Aorta (tissue), 5 donors: ENCODE results near the gene HAGHL. TPM values are rescaled to one million over a fixed set of nuclear protein-coding genes. Genes with fewer than 3 reads are reported as not detected.
A peak's percentile ranks its signal among the peaks of the same experiment; 100 is the strongest.

Source experiments
- ATAC-seq: fragments of 200-7000 bp; cut with Tn5 transposase; one replicate; pipeline ENCODE4 v1.9.1; 2022; ENCODE audit warnings: moderate library complexity; ENCODE audit not compliant: low FRiP score
- DNase-seq, 2 donors: peaks; one replicate each; pipeline ENCODE4 v3.0.0-alpha.2; 2020
- H3K27ac ChIP-seq, 2 donors: one replicate each; pipeline ENCODE4 v1.5.1; 2013; ENCODE audit warnings: low read length in 2 of 2, mild to moderate bottlenecking in 2 of 2, moderate library complexity in 2 of 2, control low read depth in 1 of 2, inconsistent platforms in 1 of 2, low read depth in 1 of 2
- H3K27me3 ChIP-seq, 2 donors: one replicate each; pipeline ENCODE4 v1.6.1; 2013; ENCODE audit warnings: control low read depth in 1 of 2, low read length in 1 of 2, mild to moderate bottlenecking in 1 of 2, moderate library complexity in 1 of 2; ENCODE audit not compliant: insufficient read depth in 2 of 2, control insufficient read depth in 1 of 2
- H3K36me3 ChIP-seq, 2 donors: one replicate each; pipeline ENCODE4 v1.6.1; 2013; ENCODE audit warnings: control low read depth in 1 of 2, low read length in 1 of 2, mild to moderate bottlenecking in 1 of 2; ENCODE audit not compliant: insufficient read depth in 2 of 2, control insufficient read depth in 1 of 2
- H3K4me1 ChIP-seq, 2 donors: one replicate each; pipeline ENCODE4 v1.6.1; 2013; ENCODE audit warnings: low read length in 2 of 2, control low read depth in 1 of 2, mild to moderate bottlenecking in 1 of 2, moderate library complexity in 1 of 2; ENCODE audit not compliant: insufficient read depth in 2 of 2, control insufficient read depth in 1 of 2
- H3K4me3 ChIP-seq, 2 donors: one replicate each; pipeline ENCODE4 v1.5.1; 2013; ENCODE audit warnings: low read length in 2 of 2, control low read depth in 1 of 2, mild to moderate bottlenecking in 1 of 2
- H3K9me3 ChIP-seq: one replicate; pipeline ENCODE4 v1.6.1; 2013; ENCODE audit warnings: mild to moderate bottlenecking, low read length; ENCODE audit not compliant: control insufficient read depth
- WGBS, 2 donors: extraction: QIAGEN DNeasy Blood & Tissue Kit; methylation state at CpG; one replicate each; pipeline ENCODE4 v1.1.7; 2013; 5-methylcytosine and 5-hydroxymethylcytosine counted together
- intact Hi-C, 2 donors: fragments of 100-400 bp; cut with DNase I; formaldehyde crosslinking; loops; one replicate each; pipeline versions ENCODE4 v1.14.2 to v1.15.0; 2022
- long read RNA-seq, 2 donors: library from polyadenylated mRNA; unstranded; transcript quantifications; one replicate each; pipeline ENCODE4 v2.0.0, GENCODE V29; 2020 to 2021
- polyA plus RNA-seq, 2 donors: library from polyadenylated mRNA; stranded (reverse); fragments of 200-250 nt; gene quantifications; one replicate each; pipeline ENCODE4 v1.2.3, GENCODE V29; 2013
- total RNA-seq, 2 donors: library from RNA; stranded (reverse); fragmentation: NEBNext Ultra II Directional; extraction: Animal tissue kit (Norgen Biotek cat#: 25700); gene quantifications; one replicate each; pipeline ENCODE4 v1.2.1, GENCODE V29; 2021
- donor health status: healthy with polysubstance abuse.
- donor health status: Bipolar disorder and iron deficiency.
- donor health status: DM: no; HTN: no; CAD: no.
- donor health status: DM: no; HTN: no; CAD: no.
- donor health status: DM: yes; HTN: yes; CAD: no.

HAGHL gene, protein sequence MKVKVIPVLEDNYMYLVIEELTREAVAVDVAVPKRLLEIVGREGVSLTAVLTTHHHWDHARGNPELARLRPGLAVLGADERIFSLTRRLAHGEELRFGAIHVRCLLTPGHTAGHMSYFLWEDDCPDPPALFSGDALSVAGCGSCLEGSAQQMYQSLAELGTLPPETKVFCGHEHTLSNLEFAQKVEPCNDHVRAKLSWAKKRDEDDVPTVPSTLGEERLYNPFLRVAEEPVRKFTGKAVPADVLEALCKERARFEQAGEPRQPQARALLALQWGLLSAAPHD
- total RNA-seq (1 to 10 TPM; 2.4 to 3.8 TPM), polyA plus RNA-seq (10 to 100 TPM in 1 of 2 donors, 1 to 10 TPM in 1; 2.8 to 22.5 TPM)
- long read RNA-seq, donor 1, partial matches to known transcripts = 0 of 5 reads
- long read RNA-seq, donor 1, other reads (novel, unspliced or antisense) = 3 of 5 reads
- long read RNA-seq, donor 2, partial matches to known transcripts = 0 of 1 reads
- long read RNA-seq, donor 2, other reads (novel, unspliced or antisense) = 1 of 1 reads

DNA sequence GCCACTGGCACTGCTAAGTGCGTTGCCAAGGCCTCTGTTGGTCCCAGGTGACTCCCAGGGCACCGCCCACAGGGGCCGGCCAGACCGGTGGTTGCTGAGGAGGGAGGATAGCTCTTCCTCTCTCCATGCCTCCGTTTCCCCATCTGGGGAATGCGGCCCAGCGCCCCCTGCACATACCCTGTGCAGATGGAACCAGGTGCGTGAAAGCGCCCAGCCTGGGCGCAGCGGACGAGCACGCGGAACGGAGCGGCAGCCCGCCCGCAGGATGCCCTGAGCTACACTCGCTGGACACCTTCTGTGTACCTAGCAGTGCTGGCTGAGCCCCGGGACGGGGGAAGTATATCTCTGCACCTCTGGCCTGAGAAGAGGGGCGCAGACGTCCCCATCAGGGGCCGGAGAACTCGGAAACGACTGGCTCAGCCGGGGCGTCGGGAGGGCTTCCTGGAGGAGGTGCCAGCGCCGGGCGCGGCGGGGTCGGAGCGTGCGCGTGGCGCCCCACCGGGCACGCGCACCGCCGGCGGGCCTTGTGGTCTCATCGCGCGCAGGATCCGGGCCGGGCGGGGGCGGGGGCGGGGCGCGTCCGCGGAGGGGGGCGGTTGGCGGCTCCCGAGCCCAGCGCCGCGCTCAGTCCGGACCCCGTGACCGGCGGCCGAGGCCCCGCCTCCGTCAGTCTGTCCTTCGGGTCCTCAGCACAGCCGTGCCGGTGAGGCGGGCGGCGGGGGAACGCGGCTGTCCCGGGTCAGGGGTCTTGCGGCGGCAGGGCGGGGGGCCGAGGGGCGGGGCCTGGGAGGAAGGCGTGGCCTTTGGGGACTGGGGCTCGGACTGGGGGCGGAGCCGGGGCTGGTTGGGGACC lies at the start of gene HAGHL, which contains the start of gene CCDC78:
Gene HAGHL, plus strand, starts transcription at position 669 of the 853 bp plus-strand sequence. CDS start 404 bp downstream, outside the sequence.
Gene CCDC78, minus strand, starts transcription at position 6 of the 853 bp plus-strand sequence. CDS start 76 bp downstream, outside the sequence.
- intact Hi-C loops = no loop called here
- no peaks in the 10 kb centered on the region for H3K36me3 ChIP-seq
- WGBS, 2 donors = 1 to 2% methylated on average over 58 to 88 of the region's 88 CpGs
- no peak within 1 kb of the TSS for H3K4me3 ChIP-seq
- H3K27ac ChIP-seq = no peak within 1 kb of the TSS
- ATAC-seq (no peak), DNase-seq (peak; percentile 68 to 87)
- no peaks in the 10 kb centered on the region for H3K27me3 ChIP-seq
- H3K4me1 ChIP-seq = no peaks in the 10 kb centered on the region
- no peaks in the 10 kb centered on the region for H3K9me3 ChIP-seq

DNA sequence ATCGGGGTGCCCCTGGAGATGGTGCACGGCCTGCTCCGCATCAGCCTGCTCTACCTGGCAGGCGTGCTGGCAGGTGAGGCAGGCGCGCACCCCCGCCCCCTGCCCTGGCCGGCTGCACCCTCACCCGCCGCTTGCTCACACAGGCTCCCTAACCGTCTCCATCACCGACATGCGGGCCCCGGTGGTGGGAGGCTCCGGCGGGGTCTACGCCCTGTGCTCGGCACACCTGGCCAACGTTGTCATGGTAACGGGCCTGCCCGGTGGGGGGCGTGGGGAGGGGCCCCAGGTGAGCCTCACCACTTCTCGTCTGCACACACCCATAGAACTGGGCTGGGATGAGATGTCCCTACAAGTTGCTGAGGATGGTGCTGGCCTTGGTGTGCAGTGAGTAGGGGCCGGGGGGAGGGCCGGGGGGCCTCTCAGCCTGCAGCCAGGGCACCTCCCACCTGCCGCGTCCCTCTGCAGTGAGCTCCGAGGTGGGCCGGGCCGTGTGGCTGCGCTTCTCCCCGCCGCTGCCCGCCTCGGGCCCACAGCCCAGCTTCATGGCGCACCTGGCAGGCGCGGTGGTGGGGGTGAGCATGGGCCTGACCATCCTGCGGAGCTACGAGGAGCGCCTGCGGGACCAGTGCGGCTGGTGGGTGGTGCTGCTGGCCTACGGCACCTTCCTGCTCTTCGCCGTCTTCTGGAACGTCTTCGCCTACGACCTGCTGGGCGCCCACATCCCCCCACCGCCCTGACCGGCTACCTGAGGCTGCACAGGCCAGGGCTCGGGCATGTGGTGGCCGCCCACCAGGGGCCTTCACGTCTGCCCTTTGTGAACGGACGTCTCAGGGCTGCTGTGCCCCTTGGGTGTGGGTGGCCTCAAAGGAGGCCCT lies 49.4 kb upstream of the HAGHL start:
- Histone ChIP-seq H3K27me3 (no peaks in the 10 kb centered on the region), H3K36me3 (peaks cover 0 to 10% of the 10 kb centered on the region in 2 donors), H3K4me3 (no peak overlapping the region), H3K4me1 (no peaks in the 10 kb centered on the region), H3K27ac (no peak overlapping the region), H3K9me3 (no peaks in the 10 kb centered on the region)
- intact Hi-C loops = no loop called here
- 62 to 72% methylated on average over 56 to 57 of the region's 57 CpGs for WGBS, 2 donors
- ATAC-seq (no peak), DNase-seq (no peak)

DNA sequence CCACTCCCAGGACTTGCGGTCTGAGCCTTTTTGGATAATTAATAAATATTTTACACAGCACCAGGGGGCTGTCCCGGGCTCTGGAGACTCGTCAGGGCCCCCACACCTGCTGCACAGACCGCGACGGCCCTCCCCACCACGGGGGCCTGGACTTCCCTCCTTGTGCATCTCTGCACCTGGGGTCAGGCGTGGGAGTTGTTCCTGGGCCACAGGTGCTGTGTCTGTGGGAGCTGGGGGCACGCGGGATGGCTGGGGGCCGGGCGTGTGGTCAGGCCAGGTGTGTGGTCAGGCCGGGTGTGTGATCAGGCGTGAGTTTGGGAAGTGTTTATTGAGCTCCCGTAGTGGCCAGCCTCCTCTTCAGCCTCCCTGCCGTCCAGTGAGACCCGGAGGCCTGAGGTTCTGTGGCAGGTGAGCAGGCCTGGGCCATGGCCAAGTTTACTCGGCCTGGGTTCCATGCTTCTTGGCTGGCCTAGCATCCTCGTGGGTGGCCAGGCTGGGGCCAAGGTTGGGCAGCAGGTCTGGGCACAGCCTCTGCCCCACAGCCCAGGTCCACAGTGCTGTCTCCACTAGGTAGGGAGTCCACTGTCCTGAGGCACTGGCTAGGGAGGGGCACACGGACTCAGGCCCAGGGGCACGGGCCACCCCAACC lies 48.6 kb upstream of the HAGHL start:
- H3K27ac ChIP-seq = no peak overlapping the region
- DNase-seq (no peak), ATAC-seq (no peak)
- WGBS, 2 donors = 80 to 82% methylated on average over 21 of the region's 21 CpGs
- H3K36me3 ChIP-seq = peaks cover 0 to 5% of the 10 kb centered on the region in 2 donors
- no peak overlapping the region for H3K4me3 ChIP-seq
- H3K4me1 ChIP-seq = no peaks in the 10 kb centered on the region
- no peaks in the 10 kb centered on the region for H3K27me3 ChIP-seq
- H3K9me3 ChIP-seq = no peaks in the 10 kb centered on the region
- intact Hi-C loops = no loop called here

DNA sequence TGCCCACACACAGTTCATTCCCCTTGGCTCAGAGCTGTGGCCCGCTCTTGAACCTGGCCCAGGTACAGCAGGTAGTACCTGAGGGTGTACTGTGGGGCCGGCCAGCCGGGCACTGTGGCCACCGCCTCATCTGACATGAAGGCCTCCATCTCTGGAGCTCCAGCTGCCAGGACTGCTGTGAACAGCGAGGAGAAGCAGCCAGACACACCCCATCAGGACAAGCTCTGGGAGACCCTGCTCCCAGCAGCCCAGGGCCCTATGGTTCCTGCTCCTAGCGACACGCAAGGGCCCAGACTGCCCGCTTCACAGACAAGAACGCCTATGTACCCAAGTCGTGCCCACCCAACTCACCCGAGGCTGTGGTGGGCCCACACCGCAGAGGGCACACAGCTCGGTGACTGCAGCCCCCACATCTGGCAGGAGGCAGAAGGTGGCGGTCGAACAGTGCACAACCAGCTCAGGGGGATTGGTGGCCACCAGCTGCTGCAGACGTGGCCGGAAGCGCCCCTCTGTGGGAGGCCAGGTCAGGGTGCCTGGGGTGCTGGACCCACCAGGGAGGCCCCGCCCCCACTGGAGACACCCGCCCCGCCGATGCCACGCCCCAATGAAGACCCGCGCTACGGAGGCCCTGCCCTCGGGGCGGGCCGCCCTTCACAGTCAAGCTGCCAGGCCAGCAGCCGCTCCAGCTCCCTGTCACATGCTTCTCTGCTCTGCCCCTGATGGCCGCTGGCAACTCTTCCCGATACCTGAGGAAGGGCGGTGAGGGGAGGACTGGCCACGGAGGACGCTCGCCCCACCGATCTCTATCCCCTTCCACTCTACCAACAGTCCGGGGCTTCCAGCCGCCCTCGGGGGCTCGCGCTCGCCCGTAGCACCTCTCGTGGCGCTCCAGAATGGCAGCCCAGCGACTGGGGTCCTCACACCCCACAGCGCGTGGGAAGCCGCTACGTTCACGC lies 47.8 kb upstream of the HAGHL start:
- ATAC-seq (peak; percentile 8), DNase-seq (peak; percentile 78 to 89)
- intact Hi-C loops = no loop called here
- 26% methylated on average over 48 to 52 of the region's 52 CpGs for WGBS, 2 donors
- Histone ChIP-seq H3K27ac (peak overlapping the region in 1 of 2 donors; percentile 42), H3K4me3 (peak overlapping the region in 1 of 2 donors; percentile 12), H3K36me3 (peaks cover 0 to 5% of the 10 kb centered on the region in 2 donors), H3K27me3 (no peaks in the 10 kb centered on the region), H3K4me1 (no peaks in the 10 kb centered on the region), H3K9me3 (no peaks in the 10 kb centered on the region)

DNA sequence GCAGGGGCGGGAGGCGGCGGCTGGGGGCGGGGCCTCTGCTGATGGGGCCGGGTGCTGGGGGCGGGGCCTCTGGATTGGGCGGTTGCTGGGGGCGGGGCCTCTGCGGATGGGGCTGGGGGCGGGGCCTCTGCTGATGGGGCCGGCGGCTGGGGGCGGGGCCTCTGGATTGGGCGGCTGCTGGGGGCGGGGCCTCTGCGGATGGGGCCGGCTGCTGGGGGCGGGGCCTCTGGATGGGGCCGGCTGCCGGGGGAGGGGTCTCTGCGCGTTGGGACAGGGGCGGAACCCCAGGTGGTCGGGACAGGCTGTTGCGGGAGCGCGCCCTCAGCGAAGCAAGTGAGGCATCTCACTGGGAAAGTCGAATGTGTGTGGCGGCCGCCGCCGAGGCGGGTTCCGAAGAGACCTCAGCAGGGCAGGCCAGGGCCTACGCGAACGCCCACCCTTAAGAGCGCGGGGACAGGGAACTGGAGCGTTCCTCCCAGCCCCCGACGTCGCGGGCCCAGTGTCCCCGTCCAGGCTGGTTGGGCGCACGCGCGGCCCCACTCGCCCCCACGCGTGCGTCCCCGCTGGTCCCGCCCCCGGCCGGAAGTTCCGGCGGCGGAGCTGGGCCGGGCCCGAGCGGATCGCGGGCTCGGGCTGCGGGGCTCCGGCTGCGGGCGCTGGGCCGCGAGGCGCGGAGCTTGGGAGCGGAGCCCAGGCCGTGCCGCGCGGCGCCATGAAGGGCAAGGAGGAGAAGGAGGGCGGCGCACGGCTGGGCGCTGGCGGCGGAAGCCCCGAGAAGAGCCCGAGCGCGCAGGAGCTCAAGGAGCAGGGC lies 46.9 kb upstream of the HAGHL start, which contains the start of gene STUB1:
Gene STUB1, plus strand, starts transcription at position 597 of the 811 bp plus-strand sequence. Its CDS starts 116 bp downstream, at position 713.
- 1% methylated on average over 66 to 91 of the region's 91 CpGs for WGBS, 2 donors
- DNase-seq = peak; percentile 90 to 96
- Histone ChIP-seq H3K27ac (peak within 1 kb of the TSS in 1 of 2 donors; percentile 80), H3K4me1 (no peaks in the 10 kb centered on the region), H3K9me3 (no peaks in the 10 kb centered on the region), H3K36me3 (peaks cover 0 to 5% of the 10 kb centered on the region in 2 donors), H3K27me3 (no peaks in the 10 kb centered on the region), H3K4me3 (peak within 1 kb of the TSS; percentile 67 to 73)
- peak; percentile 83 for ATAC-seq
- intact Hi-C loops = no loop called here

DNA sequence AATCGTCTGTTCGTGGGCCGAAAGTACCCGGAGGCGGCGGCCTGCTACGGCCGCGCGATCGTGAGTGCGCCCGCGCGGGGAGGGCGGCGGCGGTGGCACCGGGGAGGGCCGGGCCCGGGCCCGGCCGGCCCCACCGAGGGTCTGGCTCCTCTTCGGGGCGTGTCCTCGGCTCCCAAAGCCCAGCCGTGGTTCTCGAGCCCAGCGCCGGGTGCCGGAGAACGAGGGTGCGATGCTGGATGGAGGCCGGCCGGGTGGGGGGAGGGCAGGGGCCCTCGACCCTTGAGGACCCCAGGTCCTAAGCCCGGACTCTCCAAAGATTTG lies 46.3 kb upstream of the HAGHL start:
- no peaks in the 10 kb centered on the region for H3K9me3 ChIP-seq
- WGBS, 2 donors = 0 to 1% methylated on average over 33 to 38 of the region's 38 CpGs
- no peak for DNase-seq
- no peaks in the 10 kb centered on the region for H3K27me3 ChIP-seq
- no peak for ATAC-seq
- peak overlapping the region; percentile 67 to 73 for H3K4me3 ChIP-seq
- peak overlapping the region in 1 of 2 donors; percentile 19 for H3K27ac ChIP-seq
- no peaks in the 10 kb centered on the region for H3K4me1 ChIP-seq
- intact Hi-C loops = no loop called here
- peaks cover 0 to 5% of the 10 kb centered on the region in 2 donors for H3K36me3 ChIP-seq
